Upper lobe of left lung (tissue), 6 donors: ENCODE measurements around the gene SCAMP1. TPM values are rescaled to one million over a fixed set of nuclear protein-coding genes. Genes with fewer than 3 reads are reported as not detected.
A peak's percentile ranks its signal among the peaks of the same experiment; 100 is the strongest.

Experiments
- ATAC-seq, 2 donors: fragments of 200-7000 bp; cut with Tn5 transposase; one replicate each; pipeline ENCODE4 v1.9.1; 2022; ENCODE audit warnings: mild to moderate bottlenecking in 2 of 2, moderate library complexity in 2 of 2; ENCODE audit not compliant: low FRiP score in 2 of 2
- DNase-seq, 2 donors: peaks; one replicate each; pipeline ENCODE4 v3.0.0-alpha.2; 2019 to 2020
- H3K27ac ChIP-seq, 4 donors: fragments of 200-600 bp; sonication (generic); one replicate each; pipeline ENCODE4 v1.5.1; 2016 to 2019
- H3K27me3 ChIP-seq, 4 donors: fragments of 200-600 bp; sonication (generic); one replicate each; pipeline ENCODE4 v1.5.1; 2017 to 2019
- H3K36me3 ChIP-seq, 4 donors: fragments of 200-600 bp; sonication (generic); one replicate each; pipeline ENCODE4 v1.5.1; 2016 to 2019
- H3K4me1 ChIP-seq, 4 donors: fragments of 200-600 bp; sonication (generic); one replicate each; pipeline ENCODE4 v1.5.1; 2018 to 2019
- H3K4me3 ChIP-seq, 4 donors: fragments of 200-600 bp; sonication (generic); one replicate each; pipeline ENCODE4 v1.5.1; 2017 to 2019; ENCODE audit warnings: mild to moderate bottlenecking in 2 of 4, moderate library complexity in 1 of 4
- H3K9me3 ChIP-seq, 4 donors: fragments of 200-600 bp; sonication (generic); one replicate each; pipeline ENCODE4 v1.5.1; 2018 to 2019
- CTCF ChIP-seq, 6 experiments: fragments of 450-650 bp in 4 of 6; fragments of 200-600 bp in 2 of 6; sonication (generic) in 2 of 6; IDR thresholded peaks; one replicate each; pipeline ENCODE4 v1.5.1; 2016 to 2019; ENCODE audit warnings: antibody characterized with exemption in 6 of 6
- EP300 ChIP-seq, 4 donors: sonication (generic); formaldehyde crosslinking; IDR thresholded peaks; one replicate each; pipeline ENCODE4 v1.5.1; 2017; ENCODE audit warnings: antibody characterized with exemption in 4 of 4, control low read depth in 2 of 4
- POLR2A ChIP-seq, 4 donors: fragments of 450-650 bp; IDR thresholded peaks; one replicate each; pipeline ENCODE4 v1.5.1; 2016 to 2017; ENCODE audit warnings: antibody characterized with exemption in 4 of 4, mild to moderate bottlenecking in 2 of 4
- POLR2AphosphoS5 ChIP-seq, 2 donors: sonication (generic); formaldehyde crosslinking; IDR thresholded peaks; one replicate each; pipeline ENCODE4 v1.5.1; 2017; ENCODE audit warnings: antibody characterized with exemption in 2 of 2
- whole genome bisulfite sequencing, 2 donors: methylation state at CpG; one replicate each; pipeline ENCODE4 v1.1.5; 2017 to 2018; 5-methylcytosine and 5-hydroxymethylcytosine counted together
- total RNA-seq, 6 donors: library from RNA; depleted of rRNA in 4 of 6; stranded (reverse); fragments of >200 nt in 4 of 6; gene quantifications; one replicate each; pipeline versions ENCODE4 v1.1.0 to v1.2.1, GENCODE V29; 2016 to 2021
- donor health status: DM: no; HTN: no; CAD: no; lungs with moderate emphysema.
- donor health status: DM: no; HTN: yes; CAD: no; lungs with severe emphysema.

SCAMP1 gene
- total RNA-seq, 6 donors from 2014 or later, result 5.3 to 37.3 (median 25.1) TPM

- ATAC-seq (peak in 1 of 2 donors; percentile 68), DNase-seq (no peak)
- Histone ChIP-seq H3K27ac (no peak overlapping the region), H3K27me3 (no peaks in the 10 kb centered on the region), H3K4me3 (no peak overlapping the region), H3K9me3 (no peaks in the 10 kb centered on the region), H3K36me3 (no peaks in the 10 kb centered on the region), H3K4me1 (peaks cover 0 to 3% (median 0%) of the 10 kb centered on the region in 4 donors)
- TF ChIP-seq POLR2AphosphoS5 (IDR thresholded peaks at IDR 0.05) (no peak), CTCF (IDR thresholded peaks at IDR 0.05) (no peak), EP300 (IDR thresholded peaks at IDR 0.05) (no peak), POLR2A (IDR thresholded peaks at IDR 0.05) (no peak)
Observed at GRCh38 chr5:78472469-78473106, 112.2 kb downstream of the SCAMP1 start.

DNA sequence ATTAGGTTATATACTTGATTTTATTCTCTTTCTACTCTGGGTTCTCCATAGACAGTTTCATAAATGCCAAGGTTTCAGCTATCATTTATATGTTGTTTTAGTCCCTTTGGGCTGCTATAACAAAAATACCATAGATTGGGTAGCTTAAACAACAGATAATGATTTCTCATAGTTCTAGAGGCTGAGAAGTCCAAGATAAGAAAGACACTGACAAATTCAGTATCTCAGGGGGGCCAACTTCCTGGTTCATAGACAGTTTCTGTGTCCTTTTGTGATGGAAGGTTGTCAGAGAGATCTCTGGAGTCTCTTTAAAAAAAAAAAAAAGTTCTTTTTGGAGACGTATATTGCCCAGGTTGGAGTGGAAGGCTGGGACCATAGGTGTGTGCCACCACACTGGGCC, 113.3 kb downstream of the SCAMP1 start:
- Histone ChIP-seq H3K9me3 (no peaks in the 10 kb centered on the region), H3K27ac (no peak overlapping the region), H3K4me1 (no peaks in the 10 kb centered on the region), H3K27me3 (no peaks in the 10 kb centered on the region), H3K36me3 (no peaks in the 10 kb centered on the region), H3K4me3 (no peak overlapping the region)
- TF ChIP-seq POLR2AphosphoS5 (IDR thresholded peaks at IDR 0.05), result no peak
- TF ChIP-seq POLR2A (IDR thresholded peaks at IDR 0.05), result no peak
- TF ChIP-seq EP300 (IDR thresholded peaks at IDR 0.05), result no peak
- TF ChIP-seq CTCF (IDR thresholded peaks at IDR 0.05), result no peak
- no peak for DNase-seq
- ATAC-seq, result no peak
- 100% methylated on average over 1 of the region's 1 CpG for WGBS, 2 donors

DNA sequence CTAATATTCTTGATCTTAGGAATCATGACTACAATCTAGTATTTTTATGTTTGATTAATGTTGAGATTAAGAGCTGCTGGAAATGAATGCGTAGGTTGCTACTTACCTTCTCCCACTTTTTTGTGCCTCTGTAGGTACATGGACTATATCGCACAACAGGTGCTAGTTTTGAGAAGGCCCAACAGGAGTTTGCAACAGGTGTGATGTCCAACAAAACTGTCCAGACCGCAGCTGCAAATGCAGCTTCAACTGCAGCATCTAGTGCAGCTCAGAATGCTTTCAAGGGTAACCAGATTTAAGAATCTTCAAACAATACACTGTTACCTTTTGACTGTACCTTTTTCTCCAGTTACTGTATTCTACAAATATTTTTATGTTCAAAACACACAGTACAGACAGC, 115.0 kb downstream of the SCAMP1 start:
- H3K27me3 ChIP-seq, result no peaks in the 10 kb centered on the region
- H3K36me3 ChIP-seq, result no peaks in the 10 kb centered on the region
- DNase-seq (no peak), ATAC-seq (no peak)
- H3K27ac ChIP-seq, result no peak overlapping the region
- H3K4me1 ChIP-seq, result no peaks in the 10 kb centered on the region
- H3K4me3 ChIP-seq, result no peak overlapping the region
- TF ChIP-seq EP300 (IDR thresholded peaks at IDR 0.05) (no peak), CTCF (IDR thresholded peaks at IDR 0.05) (no peak), POLR2AphosphoS5 (IDR thresholded peaks at IDR 0.05) (no peak), POLR2A (IDR thresholded peaks at IDR 0.05) (no peak)
- H3K9me3 ChIP-seq, result no peaks in the 10 kb centered on the region
- whole genome bisulfite sequencing, 2 donors, result 97 to 99% methylated on average over 3 of the region's 3 CpGs

DNA sequence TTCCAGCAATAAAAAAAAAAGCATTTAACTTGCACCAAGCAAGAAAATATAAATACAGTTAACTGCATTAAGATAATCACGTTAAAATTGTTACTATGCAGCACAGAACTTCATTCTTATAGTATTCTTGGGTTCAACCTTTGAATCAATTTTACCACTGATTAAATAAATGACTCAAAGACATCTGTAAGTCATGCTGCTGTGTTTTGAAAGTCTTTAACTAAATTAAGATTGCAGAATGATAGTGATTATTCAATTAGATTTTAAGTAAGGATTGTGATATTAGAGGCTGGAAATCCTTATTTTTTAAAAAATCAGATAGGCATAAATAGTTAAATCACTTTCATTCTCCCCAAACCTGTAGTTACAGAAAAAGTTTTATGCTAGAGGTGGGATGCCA, 116.4 kb downstream of the SCAMP1 start:
- Histone ChIP-seq H3K27ac (no peak overlapping the region), H3K4me3 (no peak overlapping the region), H3K9me3 (no peaks in the 10 kb centered on the region), H3K27me3 (no peaks in the 10 kb centered on the region), H3K36me3 (no peaks in the 10 kb centered on the region), H3K4me1 (no peaks in the 10 kb centered on the region)
- ATAC-seq, result no peak
- no peak for TF ChIP-seq POLR2AphosphoS5 (IDR thresholded peaks at IDR 0.05)
- no peak for DNase-seq
- WGBS, 2 donors, result 93 to 100% methylated on average over 1 of the region's 1 CpG

- no peaks in the 10 kb centered on the region for H3K27me3 ChIP-seq
- TF ChIP-seq POLR2AphosphoS5 (IDR thresholded peaks at IDR 0.05), result no peak
- no peak for TF ChIP-seq EP300 (IDR thresholded peaks at IDR 0.05)
- no peak for TF ChIP-seq CTCF (IDR thresholded peaks at IDR 0.05)
- no peak for TF ChIP-seq POLR2A (IDR thresholded peaks at IDR 0.05)
- 83 to 84% methylated on average over 1 of the region's 1 CpG for WGBS, 2 donors
- peak overlapping the region in 2 of 4 donors; percentile 68 to 75 for H3K27ac ChIP-seq
- H3K4me3 ChIP-seq, result no peak overlapping the region
- peaks cover 8 to 24% (median 19%) of the 10 kb centered on the region in 4 donors for H3K4me1 ChIP-seq
- no peak for DNase-seq
- ATAC-seq, result no peak
- H3K36me3 ChIP-seq, result peaks cover 0 to 11% (median 7%) of the 10 kb centered on the region in 4 donors
- H3K9me3 ChIP-seq, result no peaks in the 10 kb centered on the region
Observed at GRCh38 chr5:78482948-78483347, 122.5 kb downstream of the SCAMP1 start.
